Esophagus muscularis mucosa (tissue), 4 donors: ENCODE data around the gene EPHA6.

Source experiments
- EP300 ChIP-seq: sonication (generic); formaldehyde crosslinking; IDR thresholded peaks from one replicate; pipeline ENCODE4 v1.6.1; 2017; ENCODE audit warnings: antibody characterized with exemption
- POLR2A ChIP-seq: fragments of 450-650 bp; IDR thresholded peaks from one replicate; pipeline ENCODE4 v1.6.1; 2017; ENCODE audit warnings: antibody characterized with exemption, moderate library complexity, mild to moderate bottlenecking, low read depth
- POLR2AphosphoS5 ChIP-seq, 2 donors: sonication (generic); formaldehyde crosslinking; IDR thresholded peaks; one replicate each; pipeline ENCODE4 v1.6.1; 2017; ENCODE audit warnings: antibody characterized with exemption in 2 of 2
- TF ChIP-seq, protein P1 (sequence below), 3 experiments: fragments of 200-600 bp in 2 of 3; fragments of 450-650 bp in 1 of 3; sonication (generic) in 2 of 3; IDR thresholded peaks; one replicate each; pipeline ENCODE4 v1.5.1; 2017 to 2019; ENCODE audit warnings: antibody characterized with exemption in 3 of 3, mild to moderate bottlenecking in 2 of 3, moderate library complexity in 1 of 3

DNA sequence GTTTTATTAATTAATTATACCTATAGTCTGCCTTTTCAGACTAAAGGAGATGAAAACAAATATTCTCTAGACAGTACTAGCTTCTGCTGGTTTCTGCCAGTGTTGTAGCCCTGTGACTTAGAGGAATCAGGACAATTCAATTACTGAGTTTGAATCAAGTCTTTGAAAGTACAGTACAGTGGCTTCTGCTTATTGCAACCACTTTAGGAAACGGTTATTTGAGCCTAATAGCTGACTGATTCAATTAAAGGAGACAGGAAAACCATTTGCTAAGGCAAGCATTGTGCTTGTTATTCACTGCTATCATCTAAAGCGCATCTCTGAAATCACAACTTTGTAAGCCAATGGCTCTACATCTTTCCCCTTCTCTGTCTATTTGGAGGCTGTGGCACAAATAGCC is 860.1 kb downstream of the EPHA6 start:
- TF ChIP-seq POLR2AphosphoS5 (IDR thresholded peaks at IDR 0.05), result no peak
- TF ChIP-seq, protein P1, sequence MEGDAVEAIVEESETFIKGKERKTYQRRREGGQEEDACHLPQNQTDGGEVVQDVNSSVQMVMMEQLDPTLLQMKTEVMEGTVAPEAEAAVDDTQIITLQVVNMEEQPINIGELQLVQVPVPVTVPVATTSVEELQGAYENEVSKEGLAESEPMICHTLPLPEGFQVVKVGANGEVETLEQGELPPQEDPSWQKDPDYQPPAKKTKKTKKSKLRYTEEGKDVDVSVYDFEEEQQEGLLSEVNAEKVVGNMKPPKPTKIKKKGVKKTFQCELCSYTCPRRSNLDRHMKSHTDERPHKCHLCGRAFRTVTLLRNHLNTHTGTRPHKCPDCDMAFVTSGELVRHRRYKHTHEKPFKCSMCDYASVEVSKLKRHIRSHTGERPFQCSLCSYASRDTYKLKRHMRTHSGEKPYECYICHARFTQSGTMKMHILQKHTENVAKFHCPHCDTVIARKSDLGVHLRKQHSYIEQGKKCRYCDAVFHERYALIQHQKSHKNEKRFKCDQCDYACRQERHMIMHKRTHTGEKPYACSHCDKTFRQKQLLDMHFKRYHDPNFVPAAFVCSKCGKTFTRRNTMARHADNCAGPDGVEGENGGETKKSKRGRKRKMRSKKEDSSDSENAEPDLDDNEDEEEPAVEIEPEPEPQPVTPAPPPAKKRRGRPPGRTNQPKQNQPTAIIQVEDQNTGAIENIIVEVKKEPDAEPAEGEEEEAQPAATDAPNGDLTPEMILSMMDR (IDR thresholded peaks at IDR 0.05), result no peak
- no peak for TF ChIP-seq EP300
- no peak for TF ChIP-seq POLR2A
